Testis (tissue), 2 donors: Measurements from ENCODE around the gene PIP5K1B.

Experiments used
- POLR2A ChIP-seq: fragments of 450-650 bp; IDR thresholded peaks from one replicate; pipeline ENCODE4 v1.6.1; 2017; ENCODE audit warnings: antibody characterized with exemption, mild to moderate bottlenecking, moderate library complexity
- TF ChIP-seq, protein P1 (sequence below), 3 experiments: fragments of 450-650 bp in 2 of 3; fragments of 200-600 bp in 1 of 3; sonication (generic) in 1 of 3; IDR thresholded peaks; one replicate each; pipeline ENCODE4 v1.5.1; 2016 to 2019; ENCODE audit warnings: antibody characterized with exemption in 3 of 3, mild to moderate bottlenecking in 2 of 3, moderate library complexity in 1 of 3

DNA sequence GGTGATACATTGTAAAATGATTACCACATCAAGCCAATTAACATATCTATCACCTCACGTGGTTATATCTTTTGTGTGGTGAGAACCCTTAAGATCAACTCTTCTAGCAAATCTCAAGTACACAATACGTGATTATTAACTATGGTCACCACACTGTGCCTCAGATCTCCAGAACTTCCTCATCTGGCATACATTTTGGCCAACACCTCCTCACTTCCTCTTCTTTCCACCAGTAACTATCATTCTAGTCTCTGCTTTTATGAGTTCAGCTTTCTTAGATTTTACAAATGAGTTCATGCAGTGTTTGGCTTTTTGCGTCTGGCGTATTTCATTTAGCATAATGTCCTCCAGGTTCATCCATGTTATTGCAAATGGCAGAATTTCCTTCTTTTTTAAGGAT is 273.0 kb downstream of the PIP5K1B start:
- TF ChIP-seq, protein P1, sequence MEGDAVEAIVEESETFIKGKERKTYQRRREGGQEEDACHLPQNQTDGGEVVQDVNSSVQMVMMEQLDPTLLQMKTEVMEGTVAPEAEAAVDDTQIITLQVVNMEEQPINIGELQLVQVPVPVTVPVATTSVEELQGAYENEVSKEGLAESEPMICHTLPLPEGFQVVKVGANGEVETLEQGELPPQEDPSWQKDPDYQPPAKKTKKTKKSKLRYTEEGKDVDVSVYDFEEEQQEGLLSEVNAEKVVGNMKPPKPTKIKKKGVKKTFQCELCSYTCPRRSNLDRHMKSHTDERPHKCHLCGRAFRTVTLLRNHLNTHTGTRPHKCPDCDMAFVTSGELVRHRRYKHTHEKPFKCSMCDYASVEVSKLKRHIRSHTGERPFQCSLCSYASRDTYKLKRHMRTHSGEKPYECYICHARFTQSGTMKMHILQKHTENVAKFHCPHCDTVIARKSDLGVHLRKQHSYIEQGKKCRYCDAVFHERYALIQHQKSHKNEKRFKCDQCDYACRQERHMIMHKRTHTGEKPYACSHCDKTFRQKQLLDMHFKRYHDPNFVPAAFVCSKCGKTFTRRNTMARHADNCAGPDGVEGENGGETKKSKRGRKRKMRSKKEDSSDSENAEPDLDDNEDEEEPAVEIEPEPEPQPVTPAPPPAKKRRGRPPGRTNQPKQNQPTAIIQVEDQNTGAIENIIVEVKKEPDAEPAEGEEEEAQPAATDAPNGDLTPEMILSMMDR (IDR thresholded peaks at IDR 0.05), result no peak
- TF ChIP-seq POLR2A, result no peak
